ENCODE data around the gene CNTD1.
A peak's percentile ranks its signal among the peaks of the same experiment; 100 is the strongest.

The CNTD1 gene

DNA sequence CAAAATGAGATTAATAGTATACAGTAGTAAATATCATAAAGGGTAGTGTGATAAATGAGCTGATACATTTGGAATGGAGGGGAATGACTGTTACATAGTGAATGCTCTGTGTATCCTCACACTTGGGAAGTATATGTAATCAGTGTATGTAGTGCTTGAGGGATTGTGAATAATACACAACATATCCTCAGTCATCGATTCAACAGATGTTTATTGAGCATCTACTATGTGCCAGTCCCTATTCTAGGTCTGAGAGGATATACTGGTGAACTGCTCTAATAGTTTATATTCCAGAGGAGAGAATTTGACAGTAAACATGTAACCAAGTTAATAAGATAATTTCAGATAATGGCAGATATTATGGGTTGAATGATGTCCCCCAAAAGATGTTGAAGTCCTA, 28.8 kb downstream of the CNTD1 start:
- H3K79me2 ChIP-seq (ENCODE audit: insufficient read depth, low read length): peaks cover 18% of the 10 kb centered on the region
- H3K4me3 ChIP-seq (ENCODE audit: low read length, poor library complexity, severe bottlenecking): no peak overlapping the region
- H3F3A ChIP-seq (ENCODE audit: low read depth): no peaks in the 10 kb centered on the region
- peaks cover 13% of the 10 kb centered on the region for H3K4me1 ChIP-seq (ENCODE audit: insufficient read depth, low read length, poor library complexity, severe bottlenecking)
- H3K9me2 ChIP-seq (replicated peaks; ENCODE audit: low read depth, low read length): no peaks in the 10 kb centered on the region
- H3K36me3 ChIP-seq (ENCODE audit: insufficient read depth, low read length): no peaks in the 10 kb centered on the region
- no peaks in the 10 kb centered on the region for H3K27me3 ChIP-seq (ENCODE audit: insufficient read depth, low read length, poor library complexity, severe bottlenecking)
- H3K4me2 ChIP-seq (ENCODE audit: low read depth, low read length, poor library complexity, severe bottlenecking): no peak overlapping the region
- no peaks in the 10 kb centered on the region for H3K9me3 ChIP-seq (ENCODE audit: insufficient read depth, low read depth, low read length)
- H4K20me1 ChIP-seq (ENCODE audit: insufficient read depth, low read length, poor library complexity, severe bottlenecking): peaks cover 3% of the 10 kb centered on the region
- no peak for TF ChIP-seq EZH2phosphoT487 (IDR thresholded peaks at IDR 0.05; ENCODE audit: borderline replicate concordance)
- TF ChIP-seq, protein P1, sequence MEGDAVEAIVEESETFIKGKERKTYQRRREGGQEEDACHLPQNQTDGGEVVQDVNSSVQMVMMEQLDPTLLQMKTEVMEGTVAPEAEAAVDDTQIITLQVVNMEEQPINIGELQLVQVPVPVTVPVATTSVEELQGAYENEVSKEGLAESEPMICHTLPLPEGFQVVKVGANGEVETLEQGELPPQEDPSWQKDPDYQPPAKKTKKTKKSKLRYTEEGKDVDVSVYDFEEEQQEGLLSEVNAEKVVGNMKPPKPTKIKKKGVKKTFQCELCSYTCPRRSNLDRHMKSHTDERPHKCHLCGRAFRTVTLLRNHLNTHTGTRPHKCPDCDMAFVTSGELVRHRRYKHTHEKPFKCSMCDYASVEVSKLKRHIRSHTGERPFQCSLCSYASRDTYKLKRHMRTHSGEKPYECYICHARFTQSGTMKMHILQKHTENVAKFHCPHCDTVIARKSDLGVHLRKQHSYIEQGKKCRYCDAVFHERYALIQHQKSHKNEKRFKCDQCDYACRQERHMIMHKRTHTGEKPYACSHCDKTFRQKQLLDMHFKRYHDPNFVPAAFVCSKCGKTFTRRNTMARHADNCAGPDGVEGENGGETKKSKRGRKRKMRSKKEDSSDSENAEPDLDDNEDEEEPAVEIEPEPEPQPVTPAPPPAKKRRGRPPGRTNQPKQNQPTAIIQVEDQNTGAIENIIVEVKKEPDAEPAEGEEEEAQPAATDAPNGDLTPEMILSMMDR (conservative IDR thresholded peaks at IDR 0.05; ENCODE audit: low read length): no peak
- no peak overlapping the region for H2AFZ ChIP-seq (ENCODE audit: low read length)
- H3K9ac ChIP-seq (ENCODE audit: low read depth, low read length, poor library complexity, severe bottlenecking): no peak overlapping the region

DNA sequence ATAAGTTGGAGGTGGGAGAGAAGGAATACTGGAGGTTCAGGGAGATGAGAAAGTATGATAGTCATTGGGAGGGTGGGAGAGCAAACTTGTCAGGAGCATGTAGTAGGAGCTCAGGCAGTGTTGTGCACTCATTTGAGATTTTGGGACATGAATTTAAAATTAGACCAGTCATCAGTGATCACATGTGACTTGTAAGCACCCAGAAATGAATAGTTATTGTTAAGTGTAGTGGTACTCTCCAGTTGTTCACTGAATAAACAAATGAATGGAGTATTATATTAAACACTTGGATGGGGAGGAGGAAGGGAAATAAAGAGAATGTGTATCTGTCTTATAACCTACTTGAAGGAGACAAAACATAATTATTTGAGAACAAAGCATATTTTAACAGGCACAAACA, 32.3 kb downstream of the CNTD1 start:
- no peak overlapping the region for H3K4me2 ChIP-seq (ENCODE audit: low read depth, low read length, poor library complexity, severe bottlenecking)
- H3K9ac ChIP-seq (ENCODE audit: low read depth, low read length, poor library complexity, severe bottlenecking): no peak overlapping the region
- H4K20me1 ChIP-seq (ENCODE audit: insufficient read depth, low read length, poor library complexity, severe bottlenecking): peaks cover 12% of the 10 kb centered on the region
- H3F3A ChIP-seq (ENCODE audit: low read depth): no peaks in the 10 kb centered on the region
- peaks cover 3% of the 10 kb centered on the region; the same call in 1 of the 2 replicates for H3K36me3 ChIP-seq (ENCODE audit: insufficient read depth, low read length)
- H3K4me3 ChIP-seq (ENCODE audit: low read length, poor library complexity, severe bottlenecking): no peak overlapping the region
- no peaks in the 10 kb centered on the region for H3K9me2 ChIP-seq (replicated peaks; ENCODE audit: low read depth, low read length)
- peaks cover 37% of the 10 kb centered on the region for H3K79me2 ChIP-seq (ENCODE audit: insufficient read depth, low read length)
- H3K4me1 ChIP-seq (ENCODE audit: insufficient read depth, low read length, poor library complexity, severe bottlenecking): peaks cover 16% of the 10 kb centered on the region
- no peaks in the 10 kb centered on the region for H3K9me3 ChIP-seq (ENCODE audit: insufficient read depth, low read depth, low read length)
- no peaks in the 10 kb centered on the region for H3K27me3 ChIP-seq (ENCODE audit: insufficient read depth, low read length, poor library complexity, severe bottlenecking)
- TF ChIP-seq, protein P1 (conservative IDR thresholded peaks at IDR 0.05; ENCODE audit: low read length): no peak
- no peak for TF ChIP-seq EZH2phosphoT487 (IDR thresholded peaks at IDR 0.05; ENCODE audit: borderline replicate concordance)
- H2AFZ ChIP-seq (ENCODE audit: low read length): no peak overlapping the region

DNA sequence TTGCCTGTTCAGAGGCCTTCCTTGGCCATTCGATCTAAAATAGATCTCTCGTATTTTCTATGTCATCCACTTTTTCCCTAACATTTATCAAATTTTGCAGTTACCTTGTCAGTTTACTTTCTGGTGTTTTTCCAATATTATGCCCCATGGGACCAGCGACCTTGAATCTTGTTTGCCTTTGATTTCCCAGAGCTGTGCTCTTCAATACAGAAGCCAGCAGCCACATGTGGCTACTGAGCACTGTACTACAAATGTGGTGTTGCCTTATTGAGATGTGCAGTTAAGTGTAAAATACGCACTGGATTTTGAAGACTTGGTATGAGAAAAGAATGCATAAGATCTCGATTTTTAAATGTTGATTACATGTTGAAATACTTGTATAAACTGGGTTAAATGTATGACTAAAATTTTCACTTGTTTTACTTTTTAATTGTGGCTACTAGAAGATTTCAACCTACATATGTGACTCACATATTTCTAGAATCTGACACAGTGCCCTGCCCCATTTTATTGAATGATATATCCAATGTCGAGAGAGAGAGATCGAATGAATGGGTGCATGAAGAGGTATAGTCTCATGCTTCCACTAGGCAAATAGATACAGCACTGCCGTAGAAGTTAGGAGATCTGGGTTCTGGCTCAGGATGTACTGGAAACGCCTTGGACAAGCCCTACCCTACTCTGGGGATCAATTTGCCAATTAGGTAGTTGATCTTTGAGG, 33.7 kb downstream of the CNTD1 start:
- no peak for TF ChIP-seq EZH2phosphoT487 (IDR thresholded peaks at IDR 0.05; ENCODE audit: borderline replicate concordance)
- TF ChIP-seq, protein P1 (conservative IDR thresholded peaks at IDR 0.05; ENCODE audit: low read length): no peak
- Histone ChIP-seq H2AFZ (ENCODE audit: low read length) (peak overlapping the region; percentile 95), H4K20me1 (ENCODE audit: insufficient read depth, low read length, poor library complexity, severe bottlenecking) (peaks cover 12% of the 10 kb centered on the region), H3K4me3 (ENCODE audit: low read length, poor library complexity, severe bottlenecking) (peak overlapping the region; percentile 92), H3K9me2 (replicated peaks; ENCODE audit: low read depth, low read length) (no peaks in the 10 kb centered on the region), H3K36me3 (ENCODE audit: insufficient read depth, low read length) (peaks cover 4% of the 10 kb centered on the region; the same call in 1 of the 2 replicates), H3F3A (ENCODE audit: low read depth) (no peaks in the 10 kb centered on the region), H3K27me3 (ENCODE audit: insufficient read depth, low read length, poor library complexity, severe bottlenecking) (no peaks in the 10 kb centered on the region), H3K9ac (ENCODE audit: low read depth, low read length, poor library complexity, severe bottlenecking) (peak overlapping the region; percentile 83), H3K79me2 (ENCODE audit: insufficient read depth, low read length) (peaks cover 45% of the 10 kb centered on the region), H3K4me1 (ENCODE audit: insufficient read depth, low read length, poor library complexity, severe bottlenecking) (peaks cover 16% of the 10 kb centered on the region), H3K4me2 (ENCODE audit: low read depth, low read length, poor library complexity, severe bottlenecking) (peak overlapping the region; percentile 90), H3K9me3 (ENCODE audit: insufficient read depth, low read depth, low read length) (no peaks in the 10 kb centered on the region)

Data from Loucy (cell line).